Lower leg skin (tissue), 4 donors: ENCODE data around the gene LCLAT1. TPM values are rescaled to one million over a fixed set of nuclear protein-coding genes. Genes with fewer than 3 reads are reported as not detected.

Experiments used
- DNase-seq, 2 donors: peaks; one replicate each; pipeline ENCODE4 v3.0.0-alpha.2; 2019; ENCODE audit warnings: low spot score in 2 of 2
- H3K4me3 ChIP-seq: fragments of 200-600 bp; sonication (generic); 2 replicates; pipeline ENCODE4 v1.5.1; 2017; ENCODE audit warnings: mild to moderate bottlenecking, low read depth; ENCODE audit not compliant: poor library complexity, severe bottlenecking
- POLR2A ChIP-seq, 2 donors: fragments of 450-650 bp; IDR thresholded peaks; one replicate each; pipeline ENCODE4 v1.6.1; 2016 to 2017; ENCODE audit warnings: antibody characterized with exemption in 2 of 2, mild to moderate bottlenecking in 1 of 2, moderate library complexity in 1 of 2
- WGBS, 2 donors: methylation state at CpG; one replicate each; pipeline ENCODE4 v1.1.5; 2018; 5-methylcytosine and 5-hydroxymethylcytosine counted together
- intact Hi-C: fragments of 100-400 bp; cut with DNase I; formaldehyde crosslinking; loops from one replicate; pipeline ENCODE4 v1.15.0; 2023; ENCODE audit warnings: low total_unique reads
- total RNA-seq, 4 donors: library from RNA; depleted of rRNA; stranded (reverse); fragments of >200 nt; gene quantifications; one replicate each; pipeline ENCODE4 v1.1.0, GENCODE V29; 2016
- TF ChIP-seq, protein P1 (sequence below), 3 donors: fragments of 450-650 bp; IDR thresholded peaks; one replicate each; pipeline ENCODE4 v1.5.1; 2016; ENCODE audit warnings: antibody characterized with exemption in 3 of 3, mild to moderate bottlenecking in 3 of 3, moderate library complexity in 2 of 3

LCLAT1 gene
- total RNA-seq, 4 donors from 2014 or later = 5.2 to 19.1 (median 12.0) TPM

GRCh38 chr2:30427606-30428347 is 19.3 kb upstream of the LCLAT1 start:
- DNase-seq = no peak
- intact Hi-C loops = no loop called here
- no peak overlapping the region for H3K4me3 ChIP-seq
- TF ChIP-seq POLR2A (IDR thresholded peaks at IDR 0.05) = no peak
- TF ChIP-seq, protein P1, sequence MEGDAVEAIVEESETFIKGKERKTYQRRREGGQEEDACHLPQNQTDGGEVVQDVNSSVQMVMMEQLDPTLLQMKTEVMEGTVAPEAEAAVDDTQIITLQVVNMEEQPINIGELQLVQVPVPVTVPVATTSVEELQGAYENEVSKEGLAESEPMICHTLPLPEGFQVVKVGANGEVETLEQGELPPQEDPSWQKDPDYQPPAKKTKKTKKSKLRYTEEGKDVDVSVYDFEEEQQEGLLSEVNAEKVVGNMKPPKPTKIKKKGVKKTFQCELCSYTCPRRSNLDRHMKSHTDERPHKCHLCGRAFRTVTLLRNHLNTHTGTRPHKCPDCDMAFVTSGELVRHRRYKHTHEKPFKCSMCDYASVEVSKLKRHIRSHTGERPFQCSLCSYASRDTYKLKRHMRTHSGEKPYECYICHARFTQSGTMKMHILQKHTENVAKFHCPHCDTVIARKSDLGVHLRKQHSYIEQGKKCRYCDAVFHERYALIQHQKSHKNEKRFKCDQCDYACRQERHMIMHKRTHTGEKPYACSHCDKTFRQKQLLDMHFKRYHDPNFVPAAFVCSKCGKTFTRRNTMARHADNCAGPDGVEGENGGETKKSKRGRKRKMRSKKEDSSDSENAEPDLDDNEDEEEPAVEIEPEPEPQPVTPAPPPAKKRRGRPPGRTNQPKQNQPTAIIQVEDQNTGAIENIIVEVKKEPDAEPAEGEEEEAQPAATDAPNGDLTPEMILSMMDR (IDR thresholded peaks at IDR 0.05) = no peak
- WGBS, 2 donors = 66 to 69% methylated on average over 8 of the region's 8 CpGs

GRCh38 chr2:30428348-30428662 is 18.7 kb upstream of the LCLAT1 start:
- 93 to 96% methylated on average over 2 of the region's 2 CpGs for WGBS, 2 donors
- TF ChIP-seq, protein P1 (IDR thresholded peaks at IDR 0.05) = no peak
- no peak for TF ChIP-seq POLR2A (IDR thresholded peaks at IDR 0.05)
- intact Hi-C loops = no loop called here
- H3K4me3 ChIP-seq = no peak overlapping the region
- DNase-seq = no peak

GRCh38 chr2:30428827-30429461 is 18.1 kb upstream of the LCLAT1 start:
- 74 to 88% methylated on average over 3 of the region's 3 CpGs for WGBS, 2 donors
- intact Hi-C loops = no loop called here
- DNase-seq = no peak
- no peak overlapping the region for H3K4me3 ChIP-seq
- TF ChIP-seq, protein P1 (IDR thresholded peaks at IDR 0.05) = no peak
- TF ChIP-seq POLR2A (IDR thresholded peaks at IDR 0.05) = no peak

DNA sequence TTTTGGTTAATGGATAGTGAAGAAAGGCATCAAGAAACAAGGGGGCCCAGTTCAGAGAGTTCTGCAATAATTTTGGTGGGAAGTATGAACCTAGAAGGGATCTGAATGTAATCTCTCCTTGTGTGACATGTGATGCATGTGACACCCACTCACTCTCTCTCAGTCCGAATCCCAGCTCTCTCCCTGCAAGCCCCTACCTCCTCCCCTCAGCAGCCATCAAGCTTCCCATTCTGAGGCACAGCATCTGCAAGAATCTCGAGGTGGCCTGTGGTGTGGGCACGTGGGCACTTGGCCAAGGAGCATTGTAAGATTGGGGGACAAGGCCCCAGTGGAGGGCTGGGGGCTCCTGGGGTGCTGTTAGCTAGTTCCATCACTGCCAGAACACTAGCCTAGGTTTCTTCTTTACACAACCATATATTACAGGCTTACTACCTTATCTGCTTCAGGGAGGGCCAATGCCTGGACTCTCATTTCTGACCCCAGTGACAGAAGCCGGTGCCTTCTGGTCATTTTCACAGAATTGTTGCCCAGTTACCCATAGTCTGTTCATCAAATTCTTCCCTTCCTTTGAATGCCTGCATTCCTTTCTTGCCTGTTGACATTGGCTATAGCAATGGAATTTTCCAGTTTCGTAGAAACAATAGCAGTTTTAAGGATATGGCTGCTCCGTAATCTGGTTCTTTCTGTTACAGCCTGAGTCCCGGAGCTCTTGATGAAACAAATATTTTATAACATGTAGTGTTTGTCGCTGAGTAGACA is 13.3 kb upstream of the LCLAT1 start:
- TF ChIP-seq, protein P1 (IDR thresholded peaks at IDR 0.05) = no peak
- TF ChIP-seq POLR2A (IDR thresholded peaks at IDR 0.05) = no peak
- WGBS, 2 donors = 75 to 77% methylated on average over 8 of the region's 8 CpGs
- intact Hi-C loops = no loop called here
- DNase-seq = no peak
- H3K4me3 ChIP-seq = no peak overlapping the region

- intact Hi-C loops = no loop called here
- no peak for DNase-seq
- 76 to 78% methylated on average over 4 of the region's 4 CpGs for WGBS, 2 donors
Measured at GRCh38 chr2:30434708-30435107, 12.3 kb upstream of the LCLAT1 start.

More at GRCh38 chr2:30434708-30435107, 12.3 kb upstream of the LCLAT1 start:
- TF ChIP-seq, protein P1 (IDR thresholded peaks at IDR 0.05) = no peak
- no peak for TF ChIP-seq POLR2A (IDR thresholded peaks at IDR 0.05)
- no peak overlapping the region for H3K4me3 ChIP-seq
